HL-60 (cell line): ENCODE measurements around the gene ERRFI1.

Source experiments
- DNase-seq, 2 experiments: peaks; one replicate each; pipeline ENCODE4 v3.0.0-alpha.2; 2010 to 2020; ENCODE audit warnings: low read depth in 1 of 2, low spot score in 1 of 2
- H3K27ac ChIP-seq: fragments of 250-450 bp; sonication (Bioruptor Pico); replicated peaks from 2 replicates; pipeline ENCODE4 v1.5.1; 2020; ENCODE audit warnings: mild to moderate bottlenecking, moderate library complexity
- H3K27me3 ChIP-seq: fragments of 250-450 bp; sonication (Bioruptor Pico); 2 replicates; pipeline ENCODE4 v1.5.1; 2021; ENCODE audit warnings: mild to moderate bottlenecking, moderate library complexity; ENCODE audit not compliant: insufficient read depth, poor library complexity, severe bottlenecking
- H3K4me3 ChIP-seq: replicated peaks from 2 replicates; pipeline ENCODE4 v1.5.1; 2011; ENCODE audit warnings: mild to moderate bottlenecking, control low read depth, low read length; ENCODE audit not compliant: insufficient read depth
- CTCF ChIP-seq: IDR thresholded peaks from one replicate; pipeline ENCODE4 v1.5.1; 2011; ENCODE audit warnings: low read length, control low read depth, inconsistent platforms; ENCODE audit not compliant: insufficient read depth
- GABPA ChIP-seq: IDR thresholded peaks from 2 replicates; pipeline ENCODE4 v1.6.1; 2012; ENCODE audit warnings: low read depth
- POLR2AphosphoS5 ChIP-seq: IDR thresholded peaks from 2 replicates; pipeline ENCODE4 v1.6.1; 2012; ENCODE audit warnings: low read depth
- REST ChIP-seq: IDR thresholded peaks from 2 replicates; pipeline ENCODE4 v1.6.1; 2012; ENCODE audit warnings: low read depth; ENCODE audit not compliant: insufficient replicate concordance
- SPI1 ChIP-seq: IDR thresholded peaks from 2 replicates; pipeline ENCODE4 v1.6.1; 2012; ENCODE audit warnings: low read depth, mild to moderate bottlenecking, borderline replicate concordance

The ERRFI1 gene

DNA sequence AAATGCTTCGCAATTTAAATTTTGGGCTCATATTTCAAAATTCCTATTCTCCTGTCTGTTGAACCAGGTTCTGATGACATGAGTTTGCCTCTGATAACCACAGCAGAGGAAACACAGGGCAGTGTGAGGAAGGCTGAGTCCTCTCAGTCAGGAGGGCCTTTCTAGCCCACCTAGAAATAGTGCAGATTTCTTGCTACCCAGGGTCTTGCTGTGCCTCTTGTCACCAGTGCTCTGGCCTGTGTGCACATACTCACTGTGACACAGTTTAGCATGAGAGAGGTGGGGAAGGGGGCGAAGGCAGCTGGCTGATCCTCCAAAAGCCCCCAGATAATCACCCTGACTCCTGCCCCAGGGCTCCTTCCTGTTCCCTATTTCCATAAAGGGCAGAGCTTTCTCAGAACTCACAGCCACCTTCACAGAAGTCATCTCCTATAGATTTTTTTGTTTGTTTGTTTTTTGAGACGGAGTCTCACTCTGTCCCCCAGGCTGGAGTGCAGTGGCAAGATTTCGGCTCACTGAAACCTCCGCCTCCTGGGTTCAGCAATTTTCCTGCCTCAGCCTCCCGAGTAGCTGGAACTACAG lies 23.7 kb downstream of the ERRFI1 start:
- Histone ChIP-seq H3K27me3 (no peaks in the 10 kb centered on the region), H3K4me3 (no peak overlapping the region), H3K27ac (no peak overlapping the region)
- no peak for DNase-seq
- TF ChIP-seq REST (no peak), POLR2AphosphoS5 (no peak), CTCF (no peak)

- DNase-seq = no peak
- TF ChIP-seq GABPA = no peak
- Histone ChIP-seq H3K4me3 (no peak overlapping the region), H3K27ac (no peak overlapping the region), H3K27me3 (no peaks in the 10 kb centered on the region)
Measured at GRCh38 chr1:7995437-7995836, 30.7 kb downstream of the ERRFI1 start.

- DNase-seq = no peak
- Histone ChIP-seq H3K27ac (no peak overlapping the region), H3K27me3 (no peaks in the 10 kb centered on the region), H3K4me3 (no peak overlapping the region)
- TF ChIP-seq CTCF (no peak), SPI1 (no peak), POLR2AphosphoS5 (no peak), REST (no peak), GABPA (no peak)
Measured at GRCh38 chr1:7994827-7995226, 31.3 kb downstream of the ERRFI1 start.

DNA sequence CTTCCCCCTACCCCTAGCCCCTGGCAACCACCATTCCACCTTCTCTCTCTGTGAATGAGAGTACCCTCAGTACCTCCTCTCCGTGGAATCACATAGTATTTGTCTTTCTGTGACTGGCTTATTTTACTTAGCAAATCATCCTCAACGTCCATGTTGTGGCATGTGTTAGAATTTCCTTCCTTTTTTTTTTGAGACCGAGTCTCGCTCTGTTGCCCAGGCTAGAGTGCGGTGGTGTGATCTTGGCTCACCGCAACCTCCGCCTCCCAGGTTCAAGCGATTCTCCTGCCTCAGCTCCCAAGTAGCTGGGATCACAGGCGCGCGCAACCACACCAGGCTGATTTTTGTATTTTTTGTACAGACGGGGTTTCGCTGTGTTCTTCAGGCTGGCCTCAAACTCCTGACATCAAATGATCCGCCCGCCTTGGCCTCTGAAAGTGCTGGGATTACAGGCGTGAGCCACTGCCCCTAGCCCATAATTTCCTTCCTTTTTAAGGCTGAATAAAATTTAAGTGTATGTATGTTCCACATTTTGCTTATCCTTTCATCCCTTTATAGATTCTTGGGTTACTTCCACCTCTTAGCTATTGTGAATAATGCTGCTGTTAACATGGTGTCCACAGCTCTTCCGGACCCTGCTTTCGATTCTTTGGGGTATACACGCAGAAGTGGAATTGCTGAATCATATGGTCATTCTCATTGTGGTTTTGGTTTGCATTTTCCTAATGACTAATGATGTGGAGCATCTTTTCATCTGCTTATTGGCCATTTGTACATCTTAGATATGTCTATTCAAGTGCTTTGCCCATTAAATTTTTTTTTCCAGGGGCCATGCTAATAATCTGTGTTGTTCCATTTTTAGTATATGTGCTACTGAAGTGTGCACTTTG lies 32.3 kb downstream of the ERRFI1 start:
- no peak for DNase-seq
- Histone ChIP-seq H3K27me3 (no peaks in the 10 kb centered on the region), H3K27ac (no peak overlapping the region), H3K4me3 (no peak overlapping the region)
- no peak for TF ChIP-seq SPI1
- TF ChIP-seq GABPA = no peak
- no peak for TF ChIP-seq REST
- no peak for TF ChIP-seq POLR2AphosphoS5
- TF ChIP-seq CTCF = no peak
